HG02943 (cell line): ENCODE results near the gene KRT33A.
"Not testable (repeated sequence)": the region's sequence is repeated elsewhere in the genome, so short reads cannot be mapped to it uniquely, and the experiment has no call there.

Source experiments
- ATAC-seq: cut with Tn5 transposase; IDR thresholded peaks from one replicate; pipeline ENCODE4 v1.9.1; 2021; ENCODE audit warnings: mild to moderate bottlenecking, low read depth, moderate library complexity; ENCODE audit not compliant: unreplicated experiment

The KRT33A gene

GRCh38 chr17:41366070-41366469, 15.4 kb upstream of the KRT33A start:
- no peak for ATAC-seq

GRCh38 chr17:41363881-41364280, 13.3 kb upstream of the KRT33A start:
- ATAC-seq, result no peak

- ATAC-seq, result no peak
Measured at GRCh38 chr17:41360296-41360995, 9.8 kb upstream of the KRT33A start.

GRCh38 chr17:41354536-41354935, 3.9 kb upstream of the KRT33A start:
- no peak for ATAC-seq

GRCh38 chr17:41352597-41353366, 2.2 kb upstream of the KRT33A start:
- no peak for ATAC-seq

- no peak for ATAC-seq
Measured at GRCh38 chr17:41351177-41351576, 549 bp upstream of the KRT33A start.

GRCh38 chr17:41347869-41348760, 2.5 kb downstream of the KRT33A start:
- ATAC-seq, result no peak

- not testable (repeated sequence) for ATAC-seq
Measured at GRCh38 chr17:41346421-41346820, 4.2 kb downstream of the KRT33A start.

- no peak for ATAC-seq
Measured at GRCh38 chr17:41345992-41346391, 4.6 kb downstream of the KRT33A start.

GRCh38 chr17:41343029-41343428, 7.6 kb downstream of the KRT33A start:
- no peak for ATAC-seq

- ATAC-seq, result no peak
Measured at GRCh38 chr17:41340934-41341861, 9.4 kb downstream of the KRT33A start.

- no peak for ATAC-seq
Measured at GRCh38 chr17:41340494-41340893, 10.1 kb downstream of the KRT33A start.

GRCh38 chr17:41339571-41340172, 11.0 kb downstream of the KRT33A start:
- no peak for ATAC-seq

GRCh38 chr17:41338961-41339485, 11.6 kb downstream of the KRT33A start:
- ATAC-seq, result no peak

- ATAC-seq, result no peak
Measured at GRCh38 chr17:41335747-41336146, 14.9 kb downstream of the KRT33A start.

GRCh38 chr17:41334385-41335305, 16.0 kb downstream of the KRT33A start:
- ATAC-seq, result no peak

- no peak for ATAC-seq
Measured at GRCh38 chr17:41333836-41334235, 16.8 kb downstream of the KRT33A start.

- ATAC-seq, result no peak
Measured at GRCh38 chr17:41333098-41333497, 17.5 kb downstream of the KRT33A start.
